Muscle of leg (tissue), 11 donors: ENCODE data around the gene SORL1. TPM values are rescaled to one million over a fixed set of nuclear protein-coding genes. Genes with fewer than 3 reads are reported as not detected.

Experiments used
- DNase-seq: peaks from one replicate; pipeline ENCODE4 v3.0.0; 2013
- H3K27ac ChIP-seq: one replicate; pipeline ENCODE4 v1.5.1; 2013; ENCODE audit warnings: mild to moderate bottlenecking, low read length, control low read depth
- H3K27me3 ChIP-seq: one replicate; pipeline ENCODE4 v1.6.1; 2013; ENCODE audit warnings: low read length; ENCODE audit not compliant: control insufficient read depth, insufficient read depth
- H3K36me3 ChIP-seq: one replicate; pipeline ENCODE4 v1.6.1; 2013; ENCODE audit warnings: low read length; ENCODE audit not compliant: control insufficient read depth, insufficient read depth
- H3K4me1 ChIP-seq: one replicate; pipeline ENCODE4 v1.6.1; 2013; ENCODE audit warnings: low read length; ENCODE audit not compliant: control insufficient read depth, insufficient read depth
- H3K4me3 ChIP-seq: one replicate; pipeline ENCODE4 v1.5.1; 2013; ENCODE audit warnings: low read length, control low read depth
- H3K9me3 ChIP-seq: replicated peaks from 2 replicates; pipeline ENCODE4 v1.6.1; 2013; ENCODE audit warnings: low read depth, low read length; ENCODE audit not compliant: control insufficient read depth
- WGBS: methylation state at CpG from one replicate; pipeline ENCODE4 v1.1.5; 2013; ENCODE audit warnings: missing lambda C conversion rate; ENCODE audit not compliant: insufficient coverage; 5-methylcytosine and 5-hydroxymethylcytosine counted together
- polyA plus RNA-seq, 8 donors: library from polyadenylated mRNA; unstranded; fragments of 120-200 nt; gene quantifications; one replicate each; pipeline versions ENCODE4 v1.2.1 to v1.2.3, GENCODE V29; 2013; ENCODE audit warnings: inconsistent platforms in 1 of 8, low replicate concordance in 1 of 8; ENCODE audit not compliant: insufficient read length in 8 of 8, insufficient read depth in 1 of 8
- total RNA-seq: library from RNA; stranded (reverse); fragments of 120-200 nt; gene quantifications from one replicate; pipeline ENCODE4 v1.2.4, GENCODE V29; 2013

The SORL1 gene
- total and polyA plus RNA-seq, 9 donors, result 1.0 to 3.1 (median 1.9) TPM

DNA sequence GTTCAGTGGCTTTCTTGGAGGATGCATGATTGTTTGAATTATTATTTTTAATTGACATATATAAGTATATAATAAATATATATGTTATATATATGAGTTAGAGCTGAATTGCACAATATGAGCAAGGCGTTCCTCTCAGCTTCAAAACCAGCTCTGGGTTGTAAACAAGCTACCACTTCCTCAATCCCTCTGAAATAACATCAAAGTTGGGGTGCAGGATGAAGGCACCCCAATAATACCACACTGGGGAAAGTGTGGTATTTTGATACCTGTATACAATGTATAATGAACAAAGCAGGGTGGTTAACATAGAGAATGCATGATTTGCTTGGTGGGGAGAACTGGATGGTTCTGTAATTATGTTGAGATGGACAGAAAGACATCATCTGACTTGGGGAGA lies 1.7 kb upstream of the SORL1 start:
- Histone ChIP-seq H3K27ac (no peak overlapping the region), H3K27me3 (peaks cover 31% of the 10 kb centered on the region), H3K9me3 (peaks cover 2% of the 10 kb centered on the region), H3K4me1 (peaks cover 12% of the 10 kb centered on the region), H3K4me3 (no peak overlapping the region), H3K36me3 (no peaks in the 10 kb centered on the region)
- no peak for DNase-seq
- WGBS, result no CpG with 5 or more reads among the region's 1 CpG

DNA sequence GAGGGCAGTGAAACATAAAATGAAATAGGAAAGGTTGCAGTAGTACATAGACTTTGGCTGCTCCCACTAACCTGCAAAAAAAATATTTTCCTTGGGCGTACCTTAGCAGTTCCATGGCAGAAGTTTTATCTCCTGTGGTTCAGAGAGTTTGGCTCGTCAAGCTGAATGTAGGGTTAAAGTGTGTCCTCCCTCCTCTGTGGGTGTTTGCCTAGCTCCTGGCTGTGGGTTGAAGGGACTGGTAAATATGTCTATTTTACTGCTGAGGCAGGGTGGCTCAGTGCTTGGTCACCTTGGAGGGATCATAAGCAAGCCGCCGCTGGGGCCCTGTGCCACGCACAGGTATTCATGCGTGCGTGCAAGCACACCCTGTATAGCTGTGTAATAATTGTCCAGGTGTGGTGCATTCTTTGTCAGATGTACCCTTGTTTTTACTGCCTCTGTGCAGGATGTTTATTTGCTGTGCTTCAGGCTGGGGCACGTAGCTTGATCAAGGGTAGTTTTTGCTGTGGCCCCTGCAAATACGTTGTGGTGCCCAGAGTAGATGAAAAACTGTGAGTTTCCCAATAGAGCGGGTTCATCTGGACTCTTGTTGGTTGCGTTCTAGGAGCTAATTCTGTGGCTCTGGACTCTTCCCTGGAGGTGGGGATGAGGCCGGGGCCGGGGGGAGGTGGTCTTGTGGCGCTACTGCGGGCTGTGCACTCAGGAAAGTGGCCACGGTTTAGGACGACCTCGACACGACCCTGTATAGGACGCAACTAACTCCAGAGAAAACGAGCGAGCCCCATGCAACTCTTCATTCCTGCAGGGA lies 732 bp upstream of the SORL1 start:
- H3K27ac ChIP-seq, result no peak overlapping the region
- peaks cover 12% of the 10 kb centered on the region for H3K4me1 ChIP-seq
- peak overlapping the region; percentile 49 for H3K4me3 ChIP-seq
- H3K27me3 ChIP-seq, result peaks cover 31% of the 10 kb centered on the region
- DNase-seq, result no peak
- H3K9me3 ChIP-seq, result peaks cover 2% of the 10 kb centered on the region
- 36% methylated on average over 21 of the region's 22 CpGs for WGBS
- H3K36me3 ChIP-seq, result no peaks in the 10 kb centered on the region

DNA sequence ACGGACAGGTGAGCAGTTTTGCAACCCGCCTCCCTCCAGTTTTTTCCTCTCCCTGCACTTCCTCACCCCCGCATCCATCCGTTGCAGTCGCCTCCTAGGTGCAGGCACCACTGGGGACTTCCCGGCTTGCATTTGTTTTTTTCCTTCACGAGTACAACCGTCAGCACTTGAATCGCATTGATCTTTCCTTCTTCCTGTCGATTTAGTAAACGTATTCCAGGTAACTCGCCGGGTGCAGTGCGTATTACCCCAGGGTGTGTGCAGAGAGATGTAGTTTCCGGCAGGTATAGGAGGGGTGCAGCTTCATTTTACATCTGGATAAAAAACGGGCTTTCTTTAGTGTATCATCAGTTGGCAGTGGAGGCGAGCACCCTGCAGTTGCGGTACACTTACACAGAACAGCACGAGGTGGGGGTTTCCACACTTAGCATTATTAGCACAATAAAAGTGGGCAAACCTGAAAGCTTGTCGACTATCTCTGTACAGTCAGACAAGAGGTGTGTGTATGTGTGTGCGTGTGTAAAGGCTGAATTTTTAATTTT lies 566 bp downstream of the SORL1 start, which contains the start of gene SORL1-AS1:
SORL1-AS1 (minus strand) TSS at position 359 of the 542 bp plus-strand sequence.
- no peak for DNase-seq
- Histone ChIP-seq H3K9me3 (peaks cover 2% of the 10 kb centered on the region), H3K4me1 (peaks cover 10% of the 10 kb centered on the region), H3K4me3 (peak within 1 kb of the TSS; percentile 51), H3K27me3 (peaks cover 31% of the 10 kb centered on the region), H3K27ac (no peak within 1 kb of the TSS), H3K36me3 (no peaks in the 10 kb centered on the region)
- WGBS, result 0% methylated on average over 6 of the region's 21 CpGs

DNA sequence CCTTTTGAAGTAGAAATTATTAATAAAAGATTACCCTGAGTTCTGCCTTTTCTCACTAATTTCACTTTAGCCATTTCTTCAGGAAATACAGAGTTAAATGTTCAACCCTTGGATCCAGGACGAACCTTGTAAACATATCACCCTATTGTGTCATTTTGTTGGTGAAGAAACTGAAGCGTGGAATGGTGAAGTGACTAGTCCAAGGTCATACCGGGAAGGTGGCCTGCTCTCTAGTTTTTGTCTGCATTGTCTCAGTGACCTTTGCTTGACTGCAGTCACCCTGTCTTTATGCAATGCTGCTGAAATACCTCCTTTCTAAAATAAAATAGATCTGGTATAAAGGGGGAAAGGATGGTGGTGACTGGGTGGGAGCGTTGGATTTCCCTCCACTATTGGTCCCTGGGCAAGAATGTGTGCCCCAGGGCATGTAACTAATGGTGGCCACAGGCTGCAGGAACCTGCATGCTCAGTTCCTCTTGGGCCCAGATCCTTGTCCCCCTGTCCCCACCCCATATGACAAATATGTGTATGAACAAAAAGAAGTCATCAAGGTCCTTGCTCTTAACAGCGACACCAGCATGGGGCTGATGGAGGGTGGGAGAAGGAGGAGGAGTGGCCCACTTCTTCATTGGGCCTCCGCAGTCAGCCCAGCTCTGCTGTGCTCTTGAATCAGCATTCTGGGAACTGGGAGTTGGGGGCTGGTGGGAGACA lies 1.6 kb downstream of the SORL1 start:
- peaks cover 10% of the 10 kb centered on the region for H3K4me1 ChIP-seq
- peaks cover 2% of the 10 kb centered on the region for H3K9me3 ChIP-seq
- H3K27me3 ChIP-seq, result peaks cover 31% of the 10 kb centered on the region
- 90% methylated on average over 3 of the region's 6 CpGs for WGBS
- H3K36me3 ChIP-seq, result no peaks in the 10 kb centered on the region
- DNase-seq, result no peak
- H3K27ac ChIP-seq, result no peak overlapping the region
- no peak overlapping the region for H3K4me3 ChIP-seq

DNA sequence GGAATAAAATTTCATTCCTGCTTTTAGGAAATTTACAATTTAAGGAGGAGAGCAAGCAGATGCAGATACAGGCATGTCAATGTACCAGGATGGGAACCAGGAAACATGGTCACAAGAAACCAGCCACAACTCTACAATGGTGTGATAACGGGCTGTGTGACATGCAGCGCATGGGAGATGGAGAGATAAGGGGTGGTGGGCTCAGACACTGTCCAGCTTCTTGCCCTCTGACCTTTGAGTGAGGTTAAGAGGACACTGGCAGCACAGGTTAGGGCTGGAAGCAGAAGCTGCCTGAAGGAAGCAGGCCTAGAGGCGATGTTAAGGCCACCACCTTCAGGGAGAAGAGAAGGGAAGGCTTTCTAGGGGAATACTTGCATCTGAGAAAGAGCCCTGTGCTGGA lies 3.0 kb downstream of the SORL1 start:
- no peak overlapping the region for H3K4me3 ChIP-seq
- 86% methylated on average over 3 of the region's 3 CpGs for WGBS
- H3K9me3 ChIP-seq, result no peaks in the 10 kb centered on the region
- no peaks in the 10 kb centered on the region for H3K36me3 ChIP-seq
- H3K27me3 ChIP-seq, result peaks cover 31% of the 10 kb centered on the region
- H3K27ac ChIP-seq, result no peak overlapping the region
- H3K4me1 ChIP-seq, result peaks cover 10% of the 10 kb centered on the region
- DNase-seq, result no peak

DNA sequence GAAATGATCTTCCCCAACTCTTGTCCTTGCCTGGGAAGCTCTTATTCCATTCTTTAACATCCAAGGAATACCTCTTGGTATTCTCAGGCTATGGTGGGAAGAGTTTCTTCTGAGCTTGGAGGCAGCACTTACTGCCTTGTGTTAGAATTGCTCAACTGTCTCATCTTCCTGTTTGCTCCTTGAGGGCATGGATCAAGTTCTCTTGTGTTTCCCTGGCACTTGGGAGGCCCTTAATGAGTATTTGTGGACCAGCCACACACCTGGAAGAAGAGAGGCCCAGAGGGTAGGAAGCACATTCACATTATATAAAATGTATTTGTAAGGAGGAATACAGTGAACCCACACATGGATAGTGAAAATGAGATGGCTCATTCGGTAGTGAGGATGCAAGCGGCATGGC lies 4.0 kb downstream of the SORL1 start:
- H3K4me1 ChIP-seq, result peaks cover 10% of the 10 kb centered on the region
- H3K27ac ChIP-seq, result no peak overlapping the region
- H3K36me3 ChIP-seq, result no peaks in the 10 kb centered on the region
- no peak overlapping the region for H3K4me3 ChIP-seq
- peaks cover 24% of the 10 kb centered on the region for H3K27me3 ChIP-seq
- DNase-seq, result no peak
- no CpG with 5 or more reads among the region's 2 CpGs for WGBS
- no peaks in the 10 kb centered on the region for H3K9me3 ChIP-seq

DNA sequence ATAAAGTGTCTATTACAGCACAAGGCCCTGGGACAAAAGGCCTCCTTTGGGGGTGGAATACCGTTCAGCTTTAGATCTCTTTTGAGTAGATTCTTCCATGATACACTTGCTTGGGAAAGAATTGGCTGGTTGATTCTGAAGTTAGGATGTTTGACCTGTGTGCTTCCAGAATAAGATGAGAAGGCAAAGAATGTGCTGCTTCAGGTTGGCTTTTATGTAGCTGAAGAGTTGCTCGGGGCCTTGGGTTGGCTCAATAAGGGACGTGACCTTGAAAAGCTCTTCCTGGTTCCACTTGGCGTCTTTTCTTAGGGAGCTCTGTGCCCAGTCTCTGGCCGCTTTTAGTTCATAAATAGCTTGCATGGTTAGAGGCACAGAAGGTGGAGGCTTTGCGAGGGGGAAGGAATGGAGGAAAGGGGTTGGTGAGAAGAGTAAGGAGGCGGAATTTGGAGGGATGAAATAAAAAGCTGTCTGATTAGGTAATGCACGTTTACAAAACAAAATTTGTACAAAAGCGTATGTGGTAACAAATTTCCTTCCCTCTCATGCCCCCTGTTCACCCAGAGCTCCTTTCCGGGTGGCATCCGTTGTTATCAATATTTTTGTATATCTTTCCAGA lies 4.8 kb downstream of the SORL1 start:
- Histone ChIP-seq H3K4me3 (no peak overlapping the region), H3K36me3 (no peaks in the 10 kb centered on the region), H3K4me1 (peaks cover 6% of the 10 kb centered on the region), H3K27ac (no peak overlapping the region), H3K9me3 (no peaks in the 10 kb centered on the region), H3K27me3 (peaks cover 16% of the 10 kb centered on the region)
- 80% methylated on average over 4 of the region's 11 CpGs for WGBS
- no peak for DNase-seq

DNA sequence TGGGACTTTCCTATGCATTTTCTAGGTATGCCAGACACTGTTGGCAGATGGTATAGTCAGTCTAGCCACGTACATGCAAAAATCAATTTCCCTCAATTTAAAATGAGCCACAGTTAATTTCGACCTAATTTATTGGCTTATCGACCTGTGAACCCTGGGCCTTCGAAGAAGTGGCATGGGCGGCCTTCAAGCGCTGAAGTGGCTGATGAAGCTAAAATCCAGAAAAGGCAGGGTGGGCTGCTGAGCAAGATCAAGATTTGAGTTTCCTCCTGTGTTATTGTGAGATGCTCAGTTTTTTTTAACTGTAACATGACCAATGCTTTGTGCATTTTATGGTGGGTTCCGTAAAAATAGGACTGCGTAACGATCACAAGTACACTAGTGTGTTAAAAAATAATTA lies 6.4 kb downstream of the SORL1 start:
- no peak overlapping the region for H3K4me3 ChIP-seq
- DNase-seq, result no peak
- no peaks in the 10 kb centered on the region for H3K9me3 ChIP-seq
- no peak overlapping the region for H3K27ac ChIP-seq
- WGBS, result 91% methylated on average over 6 of the region's 9 CpGs
- H3K36me3 ChIP-seq, result no peaks in the 10 kb centered on the region
- no peaks in the 10 kb centered on the region for H3K4me1 ChIP-seq
- H3K27me3 ChIP-seq, result peaks cover 8% of the 10 kb centered on the region

DNA sequence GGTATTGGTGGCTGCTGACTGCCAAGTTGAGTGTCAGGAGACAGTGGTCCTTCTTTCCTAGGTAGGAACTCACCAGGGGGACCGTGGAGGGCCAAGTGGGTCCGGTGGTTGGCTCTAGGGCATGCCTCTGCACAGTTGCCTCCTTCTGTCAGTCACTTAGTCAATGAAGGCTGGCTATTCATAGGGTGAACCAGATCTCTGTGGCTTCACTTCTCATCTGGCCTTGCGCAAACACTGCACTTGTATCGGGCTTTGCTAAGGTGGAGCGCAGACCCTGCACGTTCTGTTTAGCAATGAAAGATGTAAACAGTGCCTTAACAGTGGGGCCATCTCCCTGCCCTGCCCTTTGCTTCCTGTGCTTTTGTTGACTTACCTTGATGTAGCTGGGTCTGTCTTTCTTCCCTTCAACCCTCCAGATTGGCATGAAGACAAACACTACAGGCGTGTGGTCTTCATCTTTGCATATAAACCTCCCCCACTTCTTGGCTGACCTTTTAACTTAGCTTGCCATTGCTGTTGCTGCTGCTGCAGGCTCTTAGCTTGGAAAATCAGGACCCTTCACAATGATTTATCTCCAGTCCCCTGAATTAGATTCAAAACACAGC lies 7.4 kb downstream of the SORL1 start:
- 60% methylated on average over 5 of the region's 7 CpGs for WGBS
- Histone ChIP-seq H3K27me3 (no peaks in the 10 kb centered on the region), H3K4me3 (no peak overlapping the region), H3K4me1 (no peaks in the 10 kb centered on the region), H3K9me3 (no peaks in the 10 kb centered on the region), H3K36me3 (no peaks in the 10 kb centered on the region), H3K27ac (no peak overlapping the region)
- no peak for DNase-seq
